NCI-H2227 treated with DMSO at 0.1 percent for 48 hours (cell line): ENCODE data around the gene ZNF296.
A peak's percentile ranks its signal among the peaks of the same experiment; 100 is the strongest.

Experiments used
- DNase-seq: peaks from one replicate; lab custom pipeline; 2025; lab: John Stamatoyannopoulos, UW

ZNF296 gene

GRCh38 chr19:45103156-45103507 lies 26.9 kb upstream of the ZNF296 start:
- DNase-seq, result no peak

GRCh38 chr19:45102481-45102880 lies 26.2 kb upstream of the ZNF296 start:
- no peak for DNase-seq

GRCh38 chr19:45101806-45102205 lies 25.5 kb upstream of the ZNF296 start:
- no peak for DNase-seq

GRCh38 chr19:45100846-45101252 lies 24.6 kb upstream of the ZNF296 start:
- DNase-seq, result no peak

- no peak for DNase-seq
Observed at GRCh38 chr19:45100201-45100600, 23.9 kb upstream of the ZNF296 start.

GRCh38 chr19:45099467-45100191 lies 23.4 kb upstream of the ZNF296 start:
- DNase-seq, result no peak

GRCh38 chr19:45098521-45099466 lies 22.5 kb upstream of the ZNF296 start:
- no peak for DNase-seq

GRCh38 chr19:45097776-45098520 lies 21.7 kb upstream of the ZNF296 start:
- no peak for DNase-seq

GRCh38 chr19:45097450-45097775 lies 21.1 kb upstream of the ZNF296 start:
- DNase-seq, result no peak

GRCh38 chr19:45096700-45097099 lies 20.4 kb upstream of the ZNF296 start:
- DNase-seq, result no peak

GRCh38 chr19:45095496-45096413 lies 19.5 kb upstream of the ZNF296 start:
- DNase-seq, result no peak

GRCh38 chr19:45094707-45095106 lies 18.4 kb upstream of the ZNF296 start:
- no peak for DNase-seq

GRCh38 chr19:45094137-45094536 lies 17.9 kb upstream of the ZNF296 start:
- DNase-seq, result no peak

- peak; percentile 93 for DNase-seq
Observed at GRCh38 chr19:45092747-45093678, 16.7 kb upstream of the ZNF296 start, which contains the start of gene PPP1R37. PPP1R37 (plus strand) TSS chr19:45093179; CDS start chr19:45093326, 147 bp downstream.

GRCh38 chr19:45091031-45091923 lies 15.0 kb upstream of the ZNF296 start:
- DNase-seq, result peak; percentile 95

GRCh38 chr19:45090606-45091005 lies 14.3 kb upstream of the ZNF296 start:
- DNase-seq, result no peak

- no peak for DNase-seq
Observed at GRCh38 chr19:45090034-45090433, 13.8 kb upstream of the ZNF296 start.

- no peak for DNase-seq
Observed at GRCh38 chr19:45087531-45087930, 11.3 kb upstream of the ZNF296 start.

- no peak for DNase-seq
Observed at GRCh38 chr19:45086480-45086879, 10.2 kb upstream of the ZNF296 start.
